HepG2 (cell line): ENCODE measurements around the gene FBXO24. TPM values are rescaled to one million over a fixed set of nuclear protein-coding genes. Genes with fewer than 3 reads are reported as not detected.

Experiments
- GMEB2 ChIP-seq: IDR thresholded peaks from 2 replicates; pipeline ENCODE4 v1.6.1; 2016; ENCODE audit warnings: missing biosample characterization, missing genetic modification reagents, low read depth
- JDP2 ChIP-seq: sonication (generic); formaldehyde crosslinking; IDR thresholded peaks from 2 replicates; pipeline ENCODE4 v1.8.1; 2022; ENCODE audit warnings: missing genetic modification reagents, borderline replicate concordance
- KLF16 ChIP-seq, 2 experiments: sonication (generic) in 1 of 2; formaldehyde crosslinking in 1 of 2; IDR thresholded peaks; 2 replicates each; pipeline versions ENCODE4 v1.6.1 to v1.8.0; 2016 to 2023; ENCODE audit warnings: missing genetic modification reagents in 2 of 2, missing compliant biosample characterization in 1 of 2
- MIER3 ChIP-seq: IDR thresholded peaks from 2 replicates; pipeline ENCODE4 v1.6.1; 2016; ENCODE audit warnings: missing compliant biosample characterization, borderline replicate concordance
- MXI1 ChIP-seq: IDR thresholded peaks from 3 replicates; pipeline ENCODE4 v1.6.1; 2012; ENCODE audit warnings: low read depth, low read length, inconsistent platforms, borderline replicate concordance
- NR2F2 ChIP-seq: IDR thresholded peaks from 2 replicates; pipeline ENCODE4 v1.6.1; 2012; ENCODE audit warnings: low read depth, inconsistent platforms, borderline replicate concordance
- PRPF4 ChIP-seq: fragments of 200-400 bp; formaldehyde crosslinking; IDR thresholded peaks from 2 replicates; pipeline ENCODE4 v1.6.1; 2016; ENCODE audit warnings: low read length, low read depth; ENCODE audit not compliant: poor library complexity, severe bottlenecking
- RARA ChIP-seq: IDR thresholded peaks from 2 replicates; pipeline ENCODE4 v1.6.1; 2016; ENCODE audit warnings: missing genetic modification reagents, missing compliant biosample characterization
- RERE ChIP-seq: IDR thresholded peaks from 2 replicates; pipeline ENCODE4 v1.6.1; 2016; ENCODE audit warnings: low read depth, missing genetic modification reagents, missing compliant biosample characterization
- SIX1 ChIP-seq: sonication (generic); formaldehyde crosslinking; IDR thresholded peaks from 2 replicates; pipeline ENCODE4 v1.4.0; 2020; ENCODE audit warnings: missing genetic modification reagents, borderline replicate concordance
- SNAI1 ChIP-seq: sonication (generic); formaldehyde crosslinking; IDR thresholded peaks from 2 replicates; pipeline ENCODE4 v1.5.0; 2020; ENCODE audit warnings: mild to moderate bottlenecking, missing genetic modification reagents, borderline replicate concordance
- UBTF ChIP-seq: sonication (generic); formaldehyde crosslinking; IDR thresholded peaks from 2 replicates; pipeline ENCODE4 v1.4.0; 2020; ENCODE audit warnings: mild to moderate bottlenecking, missing genetic modification reagents
- ZNF180 ChIP-seq: sonication (generic); formaldehyde crosslinking; IDR thresholded peaks from 2 replicates; pipeline ENCODE4 v1.4.0; 2020; ENCODE audit warnings: low read depth, missing genetic modification reagents, borderline replicate concordance
- ZNF350 ChIP-seq: sonication (generic); formaldehyde crosslinking; IDR thresholded peaks from 2 replicates; pipeline ENCODE4 v1.4.0; 2020; ENCODE audit warnings: mild to moderate bottlenecking, low read depth, missing genetic modification reagents, borderline replicate concordance
- ZNF362 ChIP-seq: sonication (generic); formaldehyde crosslinking; IDR thresholded peaks from 2 replicates; pipeline ENCODE4 v1.4.0; 2020; ENCODE audit warnings: missing genetic modification reagents, mild to moderate bottlenecking, borderline replicate concordance
- polyA plus RNA-seq, 8 experiments: library from polyadenylated mRNA; depleted of rRNA in 3 of 8; stranded (reverse) in 7 of 8; unstranded in 1 of 8; fragments of >200 nt; fragmentation: Illumina TruSeq in 4 of 8; extraction: Trizol in 4 of 8; gene quantifications; 2 replicates each; pipeline versions ENCODE4 v1.2.1 to v1.2.3, GENCODE V29; 2011 to 2016; ENCODE audit warnings: low read depth in 4 of 8, missing spikeins in 1 of 8, mixed read lengths in 1 of 8; ENCODE audit not compliant: insufficient read depth in 1 of 8
- total RNA-seq, 5 experiments: library from RNA; depleted of rRNA; stranded (reverse); fragments of >200 nt; fragmentation: Illumina TruSeq; extraction: Trizol; gene quantifications; 2 replicates each; pipeline ENCODE4 v1.2.3, GENCODE V29; 2016; ENCODE audit warnings: low read depth in 1 of 5

Gene FBXO24
- total and polyA plus RNA-seq, 2 of the 13 experiments (the other 11 are each of a cell fraction or from before 2014, with no cell fraction given) = 0.20 to 0.55 TPM

- TF ChIP-seq MXI1 (no peak; the same call in 2 of the 3 replicates), JDP2 (CRISPR knock-in tag) (no peak), UBTF (no peak), KLF16 (CRISPR knock-in tag; IDR thresholded peaks at IDR 0.05) (peak in 1 of 2 experiments; percentile 49; a peak in 1 of 4 replicates), MIER3 (CRISPR knock-in tag) (no peak), RERE (CRISPR knock-in tag) (no peak), PRPF4 (no peak), ZNF350 (CRISPR knock-in tag) (no peak; the same call in 1 of the 2 replicates), SNAI1 (CRISPR knock-in tag) (no peak), GMEB2 (CRISPR knock-in tag) (no peak), ZNF362 (no peak), ZNF180 (no peak), NR2F2 (no peak), RARA (CRISPR knock-in tag) (no peak), SIX1 (CRISPR knock-in tag) (no peak)
Observed at GRCh38 chr7:100611983-100612729, 26.0 kb downstream of the FBXO24 start, which contains the start of gene MOSPD3 (continued).
